ENCODE measurements around the gene GSE1. TPM values are rescaled to one million over a fixed set of nuclear protein-coding genes. Genes with fewer than 3 reads are reported as not detected.

GSE1 gene
- polyA plus RNA-seq, 1 donor (not counting 4 experiments of a cell fraction or from before 2014, with no cell fraction given), result 5.0 TPM

DNA sequence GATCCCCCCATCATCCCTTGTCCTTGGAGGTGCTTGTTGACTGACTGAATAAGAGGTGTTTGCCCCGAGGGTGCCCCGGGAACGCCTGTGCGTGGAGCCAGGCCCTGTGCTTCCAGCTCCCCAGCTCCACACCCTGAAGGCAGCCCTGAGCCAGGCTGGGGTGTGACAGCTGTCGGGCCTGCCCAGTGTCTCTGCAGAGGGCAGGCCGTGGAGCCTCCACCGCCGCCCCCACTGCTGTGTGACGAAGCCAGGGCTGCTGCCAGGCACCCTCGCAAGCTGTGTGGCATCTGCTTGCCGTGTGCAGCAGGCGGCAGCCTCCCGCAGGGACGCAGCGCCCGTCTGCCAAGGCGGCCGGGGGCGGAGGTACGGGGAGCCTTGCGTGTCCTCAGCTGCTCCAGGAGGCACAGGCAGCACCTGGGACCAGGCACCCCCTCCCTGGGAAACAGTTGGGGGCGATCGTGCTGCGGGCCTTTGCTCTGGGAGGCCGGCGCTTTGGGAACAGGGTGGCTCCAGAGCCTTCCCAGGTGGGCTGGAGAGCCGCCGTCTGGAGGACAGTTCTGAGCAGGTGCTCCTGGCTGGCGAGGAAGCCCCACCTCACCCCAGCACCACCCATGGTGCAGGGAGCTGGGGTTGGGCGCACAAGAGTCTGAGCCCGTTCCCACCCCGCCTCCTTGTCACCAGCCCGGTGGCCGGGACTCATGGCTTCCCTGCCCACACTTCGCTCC is 26.6 kb downstream of the GSE1 start:
- H3K36me3 ChIP-seq (ENCODE audit: control insufficient read depth in 2 of 2, extremely low read depth in 1 of 2, insufficient read depth in 2 of 2, low read length in 2 of 2), result no peaks in the 10 kb centered on the region
- peaks cover 21% of the 10 kb centered on the region for H3K27me3 ChIP-seq (ENCODE audit: control insufficient read depth, extremely low read depth, insufficient read depth, low read length)
- DNase-seq (ENCODE audit: low read depth, low spot score) (no peak), FAIRE-seq (no peak)
- no peaks in the 10 kb centered on the region for H3K9me3 ChIP-seq (ENCODE audit: control insufficient read depth, low read depth, low read length)
- no peak for TF ChIP-seq EZH2 (IDR thresholded peaks at IDR 0.05; ENCODE audit: low read length)
- TF ChIP-seq, protein P1, sequence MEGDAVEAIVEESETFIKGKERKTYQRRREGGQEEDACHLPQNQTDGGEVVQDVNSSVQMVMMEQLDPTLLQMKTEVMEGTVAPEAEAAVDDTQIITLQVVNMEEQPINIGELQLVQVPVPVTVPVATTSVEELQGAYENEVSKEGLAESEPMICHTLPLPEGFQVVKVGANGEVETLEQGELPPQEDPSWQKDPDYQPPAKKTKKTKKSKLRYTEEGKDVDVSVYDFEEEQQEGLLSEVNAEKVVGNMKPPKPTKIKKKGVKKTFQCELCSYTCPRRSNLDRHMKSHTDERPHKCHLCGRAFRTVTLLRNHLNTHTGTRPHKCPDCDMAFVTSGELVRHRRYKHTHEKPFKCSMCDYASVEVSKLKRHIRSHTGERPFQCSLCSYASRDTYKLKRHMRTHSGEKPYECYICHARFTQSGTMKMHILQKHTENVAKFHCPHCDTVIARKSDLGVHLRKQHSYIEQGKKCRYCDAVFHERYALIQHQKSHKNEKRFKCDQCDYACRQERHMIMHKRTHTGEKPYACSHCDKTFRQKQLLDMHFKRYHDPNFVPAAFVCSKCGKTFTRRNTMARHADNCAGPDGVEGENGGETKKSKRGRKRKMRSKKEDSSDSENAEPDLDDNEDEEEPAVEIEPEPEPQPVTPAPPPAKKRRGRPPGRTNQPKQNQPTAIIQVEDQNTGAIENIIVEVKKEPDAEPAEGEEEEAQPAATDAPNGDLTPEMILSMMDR (optimal IDR thresholded peaks at IDR 0.05 in 1 of 3, IDR thresholded peaks at IDR 0.05 in 1 of 3, conservative IDR thresholded peaks at IDR 0.05 in 1 of 3; ENCODE audit: extremely low read depth in 1 of 3, insufficient read depth in 2 of 3, low read length in 3 of 3), result peak in 2 of 3 experiments; percentile 40 to 49
- no peaks in the 10 kb centered on the region for H3K9me1 ChIP-seq (ENCODE audit: control insufficient read depth, extremely low read depth, insufficient read depth, low read length)
- H3K79me2 ChIP-seq (ENCODE audit: control insufficient read depth, insufficient read depth, low read length), result no peaks in the 10 kb centered on the region
- no peak overlapping the region for H3K4me3 ChIP-seq (ENCODE audit: control insufficient read depth in 2 of 3, extremely low read depth in 1 of 3, insufficient read depth in 2 of 3, low read depth in 1 of 3, low read length in 3 of 3)
- H3K4me2 ChIP-seq (ENCODE audit: control insufficient read depth, extremely low read depth, insufficient read depth, low read depth, low read length), result peak overlapping the region; percentile 4
- no peak overlapping the region for H3K9ac ChIP-seq (ENCODE audit: control insufficient read depth, extremely low read depth, insufficient read depth, low read length)
- no peak overlapping the region for H2AFZ ChIP-seq (ENCODE audit: control insufficient read depth, low read length)
- no peak overlapping the region for H3K27ac ChIP-seq (ENCODE audit: control insufficient read depth, insufficient read depth, low read length)
- dilution Hi-C loops (cut with MboI; ENCODE audit: extremely low pct_ligation_motif_present, low sequenced_read_pairs), result no loop called here
- H4K20me1 ChIP-seq (ENCODE audit: control insufficient read depth, extremely low read depth, insufficient read depth, low read length), result peaks cover 6% of the 10 kb centered on the region
- H3K4me1 ChIP-seq (ENCODE audit: control insufficient read depth, extremely low read depth, insufficient read depth, low read length), result peaks cover 26% of the 10 kb centered on the region

DNA sequence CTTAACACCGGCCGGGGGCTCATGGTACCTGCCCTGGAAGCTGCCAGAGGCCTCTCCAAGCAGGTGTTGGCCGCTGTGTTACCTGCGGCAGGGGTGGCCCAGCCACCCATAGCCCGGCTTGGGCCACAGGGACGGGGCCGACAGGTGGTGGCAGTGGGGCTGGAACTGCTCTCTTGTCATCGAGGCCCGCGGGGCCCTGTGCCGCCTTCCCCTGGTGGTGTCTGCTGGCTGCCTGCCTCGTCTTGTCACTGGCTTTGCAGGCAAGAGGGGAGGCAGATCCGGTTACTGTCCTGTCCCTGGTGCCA is 27.1 kb downstream of the GSE1 start:
- Histone ChIP-seq H2AFZ (ENCODE audit: control insufficient read depth, low read length) (no peak overlapping the region), H3K4me3 (ENCODE audit: control insufficient read depth in 2 of 3, extremely low read depth in 1 of 3, insufficient read depth in 2 of 3, low read depth in 1 of 3, low read length in 3 of 3) (no peak overlapping the region), H4K20me1 (ENCODE audit: control insufficient read depth, extremely low read depth, insufficient read depth, low read length) (peaks cover 6% of the 10 kb centered on the region), H3K9me3 (ENCODE audit: control insufficient read depth, low read depth, low read length) (no peaks in the 10 kb centered on the region), H3K9ac (ENCODE audit: control insufficient read depth, extremely low read depth, insufficient read depth, low read length) (no peak overlapping the region), H3K4me2 (ENCODE audit: control insufficient read depth, extremely low read depth, insufficient read depth, low read depth, low read length) (no peak overlapping the region), H3K27me3 (ENCODE audit: control insufficient read depth, extremely low read depth, insufficient read depth, low read length) (peaks cover 21% of the 10 kb centered on the region), H3K9me1 (ENCODE audit: control insufficient read depth, extremely low read depth, insufficient read depth, low read length) (no peaks in the 10 kb centered on the region), H3K27ac (ENCODE audit: control insufficient read depth, insufficient read depth, low read length) (no peak overlapping the region), H3K36me3 (ENCODE audit: control insufficient read depth in 2 of 2, extremely low read depth in 1 of 2, insufficient read depth in 2 of 2, low read length in 2 of 2) (no peaks in the 10 kb centered on the region), H3K79me2 (ENCODE audit: control insufficient read depth, insufficient read depth, low read length) (no peaks in the 10 kb centered on the region), H3K4me1 (ENCODE audit: control insufficient read depth, extremely low read depth, insufficient read depth, low read length) (peaks cover 27% of the 10 kb centered on the region)
- TF ChIP-seq, protein P1 (optimal IDR thresholded peaks at IDR 0.05 in 1 of 3, IDR thresholded peaks at IDR 0.05 in 1 of 3, conservative IDR thresholded peaks at IDR 0.05 in 1 of 3; ENCODE audit: extremely low read depth in 1 of 3, insufficient read depth in 2 of 3, low read length in 3 of 3), result no peak
- dilution Hi-C loops (cut with MboI; ENCODE audit: extremely low pct_ligation_motif_present, low sequenced_read_pairs), result no loop called here
- FAIRE-seq (no peak), DNase-seq (ENCODE audit: low read depth, low spot score) (no peak)

Measured in keratinocyte (primary cell).